SHP77 (cell line): ENCODE data around the gene KIFAP3.
"Not testable (repeated sequence)": the region's sequence is repeated elsewhere in the genome, so short reads cannot be mapped to it uniquely, and the experiment has no call there.

Experiments
- DNase-seq, 2 experiments: peaks; one replicate each; lab custom pipeline; 2025; lab: John Stamatoyannopoulos, UW

KIFAP3 gene

GRCh38 chr1:169889871-169890270 is 184.6 kb downstream of the KIFAP3 start:
- no peak for DNase-seq

- no peak for DNase-seq
Measured at GRCh38 chr1:169886931-169887330, 187.6 kb downstream of the KIFAP3 start.

GRCh38 chr1:169886422-169886821 is 188.1 kb downstream of the KIFAP3 start:
- DNase-seq = no peak

GRCh38 chr1:169885207-169885606 is 189.3 kb downstream of the KIFAP3 start:
- no peak for DNase-seq

- DNase-seq = no peak
Measured at GRCh38 chr1:169884634-169885033, 189.9 kb downstream of the KIFAP3 start.

- no peak for DNase-seq
Measured at GRCh38 chr1:169882039-169882511, 192.4 kb downstream of the KIFAP3 start.

GRCh38 chr1:169879034-169879840 is 195.3 kb downstream of the KIFAP3 start:
- DNase-seq = no peak

- DNase-seq = no peak
Measured at GRCh38 chr1:169878498-169878897, 196.0 kb downstream of the KIFAP3 start.

- no peak for DNase-seq
Measured at GRCh38 chr1:169877800-169878491, 196.5 kb downstream of the KIFAP3 start.

- no peak for DNase-seq
Measured at GRCh38 chr1:169874229-169874628, 200.3 kb downstream of the KIFAP3 start.

GRCh38 chr1:169873582-169874199 is 200.8 kb downstream of the KIFAP3 start:
- no peak for DNase-seq

- DNase-seq = no peak
Measured at GRCh38 chr1:169872906-169873305, 201.6 kb downstream of the KIFAP3 start.

- not testable (repeated sequence) for DNase-seq
Measured at GRCh38 chr1:169871988-169872387, 202.5 kb downstream of the KIFAP3 start.
